Gastroesophageal sphincter (tissue), 3 donors: ENCODE data around the gene ALOX12B.

Experiments
- POLR2A ChIP-seq, 2 donors: fragments of 450-650 bp; IDR thresholded peaks; one replicate each; pipeline ENCODE4 v1.6.1; 2017; ENCODE audit warnings: antibody characterized with exemption in 2 of 2, mild to moderate bottlenecking in 2 of 2, moderate library complexity in 1 of 2
- POLR2AphosphoS5 ChIP-seq: sonication (generic); formaldehyde crosslinking; IDR thresholded peaks from one replicate; pipeline ENCODE4 v1.6.1; 2017; ENCODE audit warnings: antibody characterized with exemption
- TF ChIP-seq, protein P1 (sequence below), 4 experiments: fragments of 200-600 bp in 2 of 4; fragments of 450-650 bp in 2 of 4; sonication (generic) in 1 of 4; IDR thresholded peaks; one replicate each; pipeline ENCODE4 v1.5.1; 2017 to 2019; ENCODE audit warnings: antibody characterized with exemption in 4 of 4, mild to moderate bottlenecking in 2 of 4, moderate library complexity in 2 of 4

DNA sequence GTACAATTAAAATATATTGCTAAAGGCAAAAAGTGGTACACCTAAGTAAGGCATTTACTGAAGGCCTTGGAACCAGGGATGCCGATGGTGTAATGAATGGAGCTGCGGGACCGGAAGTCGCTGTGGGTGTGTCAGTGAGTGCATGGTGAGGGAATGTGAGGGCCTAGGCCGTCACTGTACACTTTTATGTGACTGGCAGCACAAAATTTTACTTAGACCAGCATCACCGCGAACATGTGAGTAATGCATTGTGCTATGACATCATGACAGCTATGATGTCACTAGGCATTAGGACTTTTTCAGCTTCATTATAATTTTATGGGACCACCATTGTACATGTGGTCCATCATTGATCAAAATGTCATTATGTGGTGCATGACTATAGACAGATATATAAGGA, 33.9 kb downstream of the ALOX12B start:
- no peak for TF ChIP-seq POLR2A (IDR thresholded peaks at IDR 0.05)
- TF ChIP-seq, protein P1, sequence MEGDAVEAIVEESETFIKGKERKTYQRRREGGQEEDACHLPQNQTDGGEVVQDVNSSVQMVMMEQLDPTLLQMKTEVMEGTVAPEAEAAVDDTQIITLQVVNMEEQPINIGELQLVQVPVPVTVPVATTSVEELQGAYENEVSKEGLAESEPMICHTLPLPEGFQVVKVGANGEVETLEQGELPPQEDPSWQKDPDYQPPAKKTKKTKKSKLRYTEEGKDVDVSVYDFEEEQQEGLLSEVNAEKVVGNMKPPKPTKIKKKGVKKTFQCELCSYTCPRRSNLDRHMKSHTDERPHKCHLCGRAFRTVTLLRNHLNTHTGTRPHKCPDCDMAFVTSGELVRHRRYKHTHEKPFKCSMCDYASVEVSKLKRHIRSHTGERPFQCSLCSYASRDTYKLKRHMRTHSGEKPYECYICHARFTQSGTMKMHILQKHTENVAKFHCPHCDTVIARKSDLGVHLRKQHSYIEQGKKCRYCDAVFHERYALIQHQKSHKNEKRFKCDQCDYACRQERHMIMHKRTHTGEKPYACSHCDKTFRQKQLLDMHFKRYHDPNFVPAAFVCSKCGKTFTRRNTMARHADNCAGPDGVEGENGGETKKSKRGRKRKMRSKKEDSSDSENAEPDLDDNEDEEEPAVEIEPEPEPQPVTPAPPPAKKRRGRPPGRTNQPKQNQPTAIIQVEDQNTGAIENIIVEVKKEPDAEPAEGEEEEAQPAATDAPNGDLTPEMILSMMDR (IDR thresholded peaks at IDR 0.05), result no peak
- TF ChIP-seq POLR2AphosphoS5, result no peak
